HG02759 (cell line): ENCODE measurements around the gene VWC2L.

Source experiments
- ATAC-seq: cut with Tn5 transposase; IDR thresholded peaks from one replicate; pipeline ENCODE4 v1.9.1; 2021; ENCODE audit warnings: mild to moderate bottlenecking, moderate library complexity; ENCODE audit not compliant: unreplicated experiment

The VWC2L gene

GRCh38 chr2:214465363-214466146 lies 54.7 kb downstream of the VWC2L start:
- ATAC-seq: no peak

DNA sequence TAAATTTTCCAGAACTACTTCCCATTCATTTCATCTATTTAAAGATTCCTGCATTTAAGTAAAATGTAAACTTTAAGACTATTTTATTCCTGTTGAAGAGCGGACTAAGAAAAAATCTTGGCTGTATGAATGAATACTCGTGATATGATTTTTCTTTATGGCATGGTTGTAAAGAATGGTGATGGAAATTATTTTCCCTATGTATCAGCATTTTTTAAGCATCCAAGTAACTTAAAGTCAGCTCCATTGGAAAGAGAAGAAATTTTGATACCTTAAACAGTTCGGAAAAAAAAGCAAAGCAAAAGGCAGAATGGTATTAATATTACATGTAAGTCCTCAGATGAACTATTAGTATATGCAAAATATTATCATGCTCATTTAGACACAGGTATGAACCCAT lies 58.9 kb downstream of the VWC2L start:
- no peak for ATAC-seq

DNA sequence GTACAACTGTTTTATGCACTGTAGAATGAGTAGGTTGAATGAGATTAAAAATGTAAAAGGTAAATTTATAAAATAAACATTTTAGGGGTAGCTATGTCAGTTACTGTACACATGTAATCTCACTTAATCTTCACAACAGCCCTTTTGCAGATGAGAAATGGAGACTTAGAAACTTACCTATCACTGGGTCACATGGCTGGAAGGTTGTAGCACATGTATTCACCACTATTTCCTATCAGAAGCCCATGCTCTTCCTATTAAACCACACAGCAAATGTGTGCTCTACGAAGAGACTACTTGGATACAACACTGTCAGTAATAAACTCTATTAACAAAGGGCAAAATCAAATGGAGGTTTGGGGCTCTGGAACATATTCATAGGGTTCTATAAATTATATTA lies 60.5 kb downstream of the VWC2L start:
- no peak for ATAC-seq

DNA sequence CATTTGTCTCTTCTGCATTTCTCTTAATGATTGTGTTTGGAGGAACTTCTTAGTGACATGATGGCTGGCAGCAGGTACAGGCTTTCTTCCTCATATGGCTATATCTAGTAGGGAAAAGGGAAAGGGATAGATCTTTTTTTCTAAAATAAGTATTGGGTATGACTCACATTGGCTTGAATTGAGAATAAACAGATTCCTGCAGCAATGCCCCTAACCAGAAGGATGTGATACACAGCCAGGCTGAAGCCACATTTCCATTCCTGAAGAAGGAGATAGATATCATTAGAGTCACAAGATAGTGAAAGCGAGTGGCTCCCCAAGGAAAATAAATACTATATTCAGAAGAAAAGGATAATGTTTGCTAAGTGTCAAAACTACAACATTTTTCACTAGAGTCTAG lies 61.1 kb downstream of the VWC2L start:
- ATAC-seq: no peak

GRCh38 chr2:214477305-214477704 lies 66.5 kb downstream of the VWC2L start:
- ATAC-seq: no peak

DNA sequence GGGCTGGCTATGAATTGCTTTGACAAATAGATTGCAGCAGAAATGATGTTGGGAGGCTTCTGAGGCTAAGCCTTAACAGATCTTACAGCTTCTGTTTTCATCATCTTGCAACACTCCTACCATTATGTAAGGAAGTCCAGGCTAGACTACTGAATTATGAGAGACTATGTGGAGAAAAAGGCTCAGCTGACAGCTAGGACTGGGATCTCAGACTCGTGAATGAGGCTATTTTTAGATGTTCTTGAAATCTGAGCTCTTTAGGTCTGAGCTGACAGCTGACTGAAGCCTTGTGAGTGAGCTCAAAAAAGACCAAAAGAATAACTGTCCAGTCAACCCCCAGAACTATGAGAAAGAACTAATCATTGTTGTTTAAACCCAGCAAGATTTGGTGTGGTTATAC lies 70.3 kb downstream of the VWC2L start:
- ATAC-seq: no peak

- ATAC-seq: no peak
Measured at GRCh38 chr2:214482728-214483127, 71.9 kb downstream of the VWC2L start.

DNA sequence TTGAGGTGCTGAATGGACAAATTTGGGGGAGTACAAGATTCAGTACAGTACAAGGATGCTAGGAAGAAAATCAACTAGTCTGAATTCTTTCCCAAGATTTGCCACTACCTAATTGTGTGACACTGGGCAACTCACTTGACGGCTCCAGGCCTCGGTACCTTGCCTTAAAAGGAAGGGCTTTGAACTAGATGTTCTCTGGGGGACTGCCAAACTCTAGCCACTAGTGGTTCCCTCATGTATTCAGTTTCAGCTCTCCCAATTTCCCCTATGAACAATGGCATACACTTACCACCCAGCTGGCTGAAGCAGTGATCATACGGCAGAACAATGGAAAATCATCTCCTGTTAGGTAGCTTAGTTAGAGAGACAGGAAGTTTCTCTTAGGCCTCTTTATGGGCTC lies 73.4 kb downstream of the VWC2L start:
- ATAC-seq: no peak

DNA sequence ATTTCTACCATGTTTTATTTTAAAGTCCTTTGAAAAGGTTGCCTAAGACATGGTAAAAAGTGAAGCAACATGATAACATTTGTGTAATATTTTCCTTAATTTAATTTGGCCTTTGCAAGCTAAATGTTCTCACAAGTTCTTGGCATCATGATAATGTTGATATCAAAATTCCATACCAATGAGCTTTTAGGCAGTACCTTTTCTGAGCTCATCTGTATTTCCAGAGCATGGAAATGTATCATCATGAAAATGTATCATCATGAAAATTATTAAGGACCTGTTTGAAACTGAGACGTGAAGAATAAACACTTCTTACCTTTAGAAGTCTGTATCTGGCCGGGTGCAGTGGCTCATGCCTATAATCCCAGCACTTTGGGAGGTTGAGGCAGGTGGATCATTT lies 73.8 kb downstream of the VWC2L start:
- ATAC-seq: no peak

DNA sequence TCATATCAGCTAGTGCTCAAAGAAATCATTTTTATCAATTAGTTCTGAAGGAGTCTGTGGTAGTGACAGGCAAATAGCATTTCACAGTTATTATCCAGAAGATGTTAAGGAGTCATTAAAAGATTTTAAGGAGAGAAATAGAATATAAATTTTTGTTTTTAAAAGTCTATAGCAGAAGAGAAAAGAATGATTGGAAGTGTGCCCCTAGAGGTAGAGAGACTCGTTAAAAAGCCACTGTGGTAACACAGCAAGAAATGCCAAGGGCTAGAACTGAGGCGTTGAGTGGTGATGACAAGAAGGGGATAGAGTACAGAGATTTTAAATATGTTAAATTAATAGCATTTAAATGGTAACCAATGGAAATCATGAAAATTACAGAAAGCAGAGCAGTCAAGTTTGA lies 78.3 kb downstream of the VWC2L start:
- ATAC-seq: no peak

GRCh38 chr2:214489702-214490101 lies 78.8 kb downstream of the VWC2L start:
- ATAC-seq: no peak

GRCh38 chr2:214492152-214492551 lies 81.3 kb downstream of the VWC2L start:
- ATAC-seq: peak; percentile 73

DNA sequence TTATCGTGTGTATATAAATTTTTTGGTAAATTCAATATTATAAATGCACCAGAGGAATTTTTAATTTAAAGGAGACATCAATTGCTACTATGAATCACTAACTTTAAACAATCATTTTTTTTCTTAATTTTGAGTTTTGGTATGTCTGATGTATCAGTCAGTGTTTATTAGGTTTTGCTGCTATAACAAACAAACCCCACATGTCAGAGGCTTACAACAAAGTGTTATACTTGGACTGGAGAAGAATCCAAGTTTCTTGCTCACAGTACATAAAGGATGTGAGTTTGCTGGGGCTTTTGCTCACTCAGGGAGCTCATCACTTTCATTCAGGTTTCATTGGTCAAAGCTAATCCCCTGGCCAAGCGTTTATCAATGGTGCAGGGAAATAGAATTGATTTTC lies 81.8 kb downstream of the VWC2L start:
- no peak for ATAC-seq

DNA sequence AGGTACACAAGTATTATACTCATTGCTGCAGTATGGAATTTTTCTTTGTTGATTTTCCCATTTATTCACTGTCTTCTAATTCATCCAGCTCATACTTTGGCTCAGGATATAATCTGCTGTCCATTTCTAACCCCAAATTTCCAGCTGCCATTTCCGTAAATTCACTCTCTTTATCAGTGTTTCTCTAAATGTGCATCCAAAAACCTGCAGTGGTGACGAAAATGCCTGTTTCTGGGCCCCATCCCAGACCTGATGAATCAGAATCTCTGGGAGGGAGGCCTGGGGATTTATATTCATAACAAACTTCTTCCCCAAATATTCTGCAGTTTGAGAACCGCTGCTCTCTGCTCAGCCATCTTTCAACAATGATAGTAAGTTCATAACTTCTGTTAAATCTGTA lies 86.6 kb downstream of the VWC2L start:
- no peak for ATAC-seq

DNA sequence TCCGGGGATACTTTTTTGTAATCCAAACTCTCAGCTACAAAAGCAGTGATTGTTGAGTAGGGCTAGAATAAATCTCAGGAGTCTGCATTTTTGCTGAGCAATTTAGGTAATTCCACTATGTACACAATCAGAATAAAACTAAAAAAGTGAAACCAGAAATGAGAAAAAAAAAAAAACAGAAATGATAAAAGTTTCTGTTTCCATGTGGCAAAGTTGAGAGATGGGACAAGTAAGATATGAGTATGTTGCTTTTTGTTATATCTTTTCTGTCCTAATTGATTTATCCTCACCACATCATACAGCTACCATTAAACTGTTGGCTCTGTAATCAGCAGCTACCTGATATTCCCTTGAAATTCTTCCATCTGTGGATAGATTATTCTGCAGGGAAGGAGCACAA lies 92.7 kb downstream of the VWC2L start:
- no peak for ATAC-seq

- ATAC-seq: no peak
Measured at GRCh38 chr2:214504599-214505376, 93.9 kb downstream of the VWC2L start.

DNA sequence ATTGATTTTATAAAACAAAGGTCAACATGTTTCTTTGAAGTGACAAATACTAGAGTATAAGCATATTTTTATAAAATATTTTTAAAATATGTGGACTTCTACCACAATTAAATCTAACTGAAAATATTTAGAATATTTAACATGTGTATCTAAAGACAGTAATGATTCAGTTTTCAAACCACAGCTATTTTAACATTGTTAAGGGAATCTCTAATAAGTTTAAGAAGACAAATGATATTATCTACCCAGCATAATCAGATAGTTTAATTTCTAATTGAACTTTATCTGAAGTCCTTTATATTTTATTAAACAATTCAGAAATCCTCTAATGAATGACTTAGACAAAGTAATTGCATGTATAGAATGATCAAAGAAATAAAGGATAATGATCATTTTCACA lies 96.2 kb downstream of the VWC2L start:
- no peak for ATAC-seq

DNA sequence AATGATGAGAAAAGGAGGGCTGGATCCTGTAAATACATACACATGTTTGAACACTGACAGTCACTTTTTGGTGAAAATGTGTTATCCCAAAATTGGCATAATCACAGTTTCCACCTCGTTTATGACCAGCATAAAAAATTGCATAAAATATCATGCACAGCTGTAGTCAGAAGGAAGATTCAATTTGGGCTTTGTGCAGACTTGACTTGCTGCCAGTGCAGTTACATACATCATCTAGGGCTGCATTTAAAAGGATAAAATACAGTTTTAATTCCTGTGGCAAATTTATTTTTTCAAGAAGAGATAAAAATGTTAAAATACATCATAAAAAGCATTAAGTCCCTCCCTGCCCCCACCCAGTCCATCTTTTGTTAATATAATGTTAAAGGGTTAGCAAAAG lies 103.8 kb downstream of the VWC2L start:
- ATAC-seq: no peak

DNA sequence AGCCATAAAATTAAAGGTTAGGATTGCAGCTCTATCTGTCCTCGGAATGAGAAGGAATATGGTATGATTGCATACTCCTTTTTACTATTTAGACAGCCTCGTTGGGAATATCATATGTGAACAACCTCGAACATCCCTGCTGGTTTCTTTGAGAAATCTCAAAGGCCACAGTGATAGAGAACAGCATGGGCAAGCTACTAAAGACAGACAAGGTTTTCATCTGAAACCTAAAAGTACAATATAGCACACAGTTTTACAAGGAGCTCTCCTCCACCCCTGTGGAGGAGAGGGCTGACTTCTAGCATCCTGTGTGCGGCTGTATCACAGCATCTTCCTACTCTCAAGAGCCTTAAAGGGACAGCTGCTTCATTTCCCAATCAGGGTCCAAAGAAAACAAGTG lies 104.3 kb downstream of the VWC2L start:
- ATAC-seq: no peak

- no peak for ATAC-seq
Measured at GRCh38 chr2:214519258-214519818, 108.5 kb downstream of the VWC2L start.

DNA sequence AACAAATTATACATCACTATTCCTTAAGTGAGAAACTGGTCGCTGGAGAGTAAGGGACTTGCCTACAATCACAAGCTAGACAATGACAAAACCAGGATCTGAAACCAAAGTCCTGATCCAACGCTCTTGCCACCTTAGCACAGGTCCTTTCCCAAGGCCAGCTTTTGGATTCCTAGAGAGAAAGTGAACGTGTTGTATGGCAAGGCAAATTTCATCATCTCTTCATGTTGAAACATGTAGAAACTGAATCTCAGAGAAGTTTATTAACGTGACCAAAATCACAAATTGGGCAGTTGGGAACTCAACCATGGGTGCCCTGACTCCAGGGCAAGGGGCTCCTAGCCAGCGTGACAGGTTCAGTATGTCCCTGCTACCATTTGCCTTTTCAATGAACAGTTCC lies 118.2 kb downstream of the VWC2L start:
- no peak for ATAC-seq

DNA sequence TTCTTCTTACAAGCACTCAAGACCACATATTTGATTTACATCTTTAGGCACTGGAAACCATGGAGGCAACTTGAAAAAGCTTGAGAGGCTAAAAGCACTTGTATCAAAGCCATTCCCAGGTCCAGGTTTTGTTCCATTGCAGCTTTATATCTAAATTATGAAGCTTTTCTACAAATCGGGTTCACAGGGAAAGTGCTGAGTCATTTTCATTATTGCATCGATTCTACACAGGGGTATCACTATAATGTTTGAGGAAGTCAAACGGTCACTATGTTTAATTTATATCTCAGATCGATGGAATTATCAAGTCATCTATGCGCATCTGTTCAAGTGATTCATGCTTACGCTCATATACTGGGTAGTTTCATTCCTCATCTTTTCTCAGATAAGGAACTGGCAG lies 118.7 kb downstream of the VWC2L start:
- no peak for ATAC-seq
